Type B pancreatic cell (in vitro differentiated cells): ENCODE results near the gene CARMIL3. TPM values are rescaled to one million over a fixed set of nuclear protein-coding genes. Genes with fewer than 3 reads are reported as not detected.

Experiments used
- DNase-seq: peaks from one replicate; pipeline ENCODE4 v3.0.0; 2021; ENCODE audit warnings: mixed read lengths; ENCODE audit not compliant: unreplicated experiment; ENCODE audit errors: extremely low spot score
- H3K27ac Mint-ChIP-seq: 2 replicates; pipeline ENCODE4 v1.8.0; 2021; ENCODE audit warnings: mild to moderate bottlenecking, mixed read lengths
- H3K27me3 Mint-ChIP-seq: 2 replicates; pipeline ENCODE4 v1.8.0; 2021; ENCODE audit warnings: mixed read lengths
- H3K36me3 Mint-ChIP-seq: 2 replicates; pipeline ENCODE4 v1.8.0; 2021; ENCODE audit warnings: mixed read lengths
- H3K4me1 Mint-ChIP-seq: one replicate; pipeline ENCODE4 v1.8.0; 2021; ENCODE audit warnings: mixed read lengths; ENCODE audit not compliant: unreplicated experiment
- H3K4me3 Mint-ChIP-seq: 2 replicates; pipeline ENCODE4 v1.8.0; 2021; ENCODE audit warnings: mild to moderate bottlenecking, mixed read lengths
- H3K9me3 Mint-ChIP-seq: 2 replicates; pipeline ENCODE4 v1.8.0; 2021; ENCODE audit warnings: mixed read lengths
- total RNA-seq: library from RNA; stranded (reverse); gene quantifications from 2 replicates; pipeline ENCODE4 v1.2.1, GENCODE V29; 2021; ENCODE audit warnings: low replicate concordance
- TF ChIP-seq, protein P1 (sequence below): fragments of 200-600 bp; sonication (generic); conservative IDR thresholded peaks from 2 replicates; pipeline ENCODE4 v1.5.0; 2021; ENCODE audit warnings: antibody characterized with exemption, mild to moderate bottlenecking

Gene CARMIL3
- total RNA-seq, 1 donor from 2014 or later, result 2.8 TPM

DNA sequence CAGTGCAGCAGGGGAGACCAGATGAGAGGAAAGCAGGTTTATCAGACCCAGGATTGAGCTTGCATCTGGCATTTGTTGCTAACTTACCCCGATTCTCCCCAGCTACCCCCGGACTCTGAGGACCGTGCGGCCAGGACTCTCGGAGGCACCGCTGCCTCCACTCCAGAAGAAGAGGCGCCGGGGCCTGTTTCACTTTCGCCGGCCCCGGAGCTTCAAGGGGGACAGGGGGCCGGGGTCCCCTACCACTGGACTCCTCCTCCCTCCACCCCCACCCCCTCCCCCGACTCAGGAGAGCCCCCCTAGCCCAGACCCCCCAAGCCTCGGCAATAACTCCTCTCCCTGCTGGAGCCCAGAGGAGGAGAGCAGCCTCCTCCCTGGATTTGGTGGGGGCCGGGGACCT, 13.0 kb downstream of the CARMIL3 start:
- H3K4me1 Mint-ChIP-seq, result no peaks in the 10 kb centered on the region
- peaks cover 4% of the 10 kb centered on the region for H3K27me3 Mint-ChIP-seq
- TF ChIP-seq, protein P1, sequence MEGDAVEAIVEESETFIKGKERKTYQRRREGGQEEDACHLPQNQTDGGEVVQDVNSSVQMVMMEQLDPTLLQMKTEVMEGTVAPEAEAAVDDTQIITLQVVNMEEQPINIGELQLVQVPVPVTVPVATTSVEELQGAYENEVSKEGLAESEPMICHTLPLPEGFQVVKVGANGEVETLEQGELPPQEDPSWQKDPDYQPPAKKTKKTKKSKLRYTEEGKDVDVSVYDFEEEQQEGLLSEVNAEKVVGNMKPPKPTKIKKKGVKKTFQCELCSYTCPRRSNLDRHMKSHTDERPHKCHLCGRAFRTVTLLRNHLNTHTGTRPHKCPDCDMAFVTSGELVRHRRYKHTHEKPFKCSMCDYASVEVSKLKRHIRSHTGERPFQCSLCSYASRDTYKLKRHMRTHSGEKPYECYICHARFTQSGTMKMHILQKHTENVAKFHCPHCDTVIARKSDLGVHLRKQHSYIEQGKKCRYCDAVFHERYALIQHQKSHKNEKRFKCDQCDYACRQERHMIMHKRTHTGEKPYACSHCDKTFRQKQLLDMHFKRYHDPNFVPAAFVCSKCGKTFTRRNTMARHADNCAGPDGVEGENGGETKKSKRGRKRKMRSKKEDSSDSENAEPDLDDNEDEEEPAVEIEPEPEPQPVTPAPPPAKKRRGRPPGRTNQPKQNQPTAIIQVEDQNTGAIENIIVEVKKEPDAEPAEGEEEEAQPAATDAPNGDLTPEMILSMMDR, result no peak
- H3K36me3 Mint-ChIP-seq, result no peaks in the 10 kb centered on the region
- H3K9me3 Mint-ChIP-seq, result no peaks in the 10 kb centered on the region
- no peak for DNase-seq
- no peak overlapping the region for H3K4me3 Mint-ChIP-seq
- H3K27ac Mint-ChIP-seq, result no peak overlapping the region

GRCh38 chr14:24065408-24065807, 13.6 kb downstream of the CARMIL3 start:
- DNase-seq, result no peak
- Mint-ChIP-seq H3K9me3 (no peaks in the 10 kb centered on the region), H3K27ac (no peak overlapping the region), H3K27me3 (peaks cover 9% of the 10 kb centered on the region), H3K4me1 (no peaks in the 10 kb centered on the region), H3K4me3 (no peak overlapping the region), H3K36me3 (no peaks in the 10 kb centered on the region)
- TF ChIP-seq, protein P1, result no peak

- no peaks in the 10 kb centered on the region for H3K36me3 Mint-ChIP-seq
These were observed 14.8 kb downstream of the CARMIL3 start for GRCh38 chr14:24066496-24067132.

GRCh38 chr14:24067133-24068082, 15.6 kb downstream of the CARMIL3 start:
- no peak for DNase-seq
- Mint-ChIP-seq H3K36me3 (no peaks in the 10 kb centered on the region), H3K27ac (peak overlapping the region; percentile 18)

More at GRCh38 chr14:24066496-24067132, 14.8 kb downstream of the CARMIL3 start:
- Mint-ChIP-seq H3K9me3 (no peaks in the 10 kb centered on the region), H3K27ac (no peak overlapping the region), H3K4me3 (no peak overlapping the region), H3K4me1 (no peaks in the 10 kb centered on the region), H3K27me3 (peaks cover 17% of the 10 kb centered on the region)
- DNase-seq, result no peak
- TF ChIP-seq, protein P1, result no peak

DNA sequence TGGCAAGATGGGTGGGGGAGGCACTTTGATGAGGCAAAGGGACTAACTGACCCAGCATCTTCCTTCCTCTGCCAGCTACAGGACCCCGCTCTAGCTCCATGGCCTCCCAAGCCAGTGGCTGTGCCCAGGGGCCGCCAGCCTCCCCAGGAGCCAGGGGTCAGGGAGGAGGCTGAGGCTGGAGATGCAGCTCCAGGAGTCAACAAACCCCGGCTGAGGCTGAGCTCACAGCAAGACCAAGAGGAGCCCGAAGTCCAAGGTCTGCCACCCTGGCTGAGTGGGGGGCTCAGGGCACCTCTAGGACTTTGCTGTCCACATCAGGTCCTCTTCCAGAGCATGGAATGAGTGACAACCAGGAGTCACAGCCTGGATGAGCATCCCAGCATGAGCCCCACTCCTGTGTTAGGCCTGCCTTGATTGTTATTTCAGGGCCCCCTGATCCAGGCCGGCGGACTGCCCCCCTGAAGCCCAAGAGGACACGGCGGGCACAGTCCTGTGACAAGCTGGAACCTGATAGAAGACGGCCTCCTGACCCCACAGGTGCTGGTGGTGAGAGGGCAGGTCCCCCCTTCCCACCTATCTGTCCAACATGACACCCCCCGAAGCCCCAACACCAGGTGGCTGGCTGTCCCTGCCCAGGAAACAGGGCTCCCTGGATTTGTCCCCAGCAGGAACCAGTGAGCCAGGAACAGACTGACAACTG, 17.1 kb downstream of the CARMIL3 start:
- H3K4me1 Mint-ChIP-seq, result no peaks in the 10 kb centered on the region
- DNase-seq, result no peak

More at GRCh38 chr14:24067133-24068082, 15.6 kb downstream of the CARMIL3 start:
- H3K4me3 Mint-ChIP-seq, result no peak overlapping the region
- no peaks in the 10 kb centered on the region for H3K9me3 Mint-ChIP-seq
- H3K27me3 Mint-ChIP-seq, result peaks cover 17% of the 10 kb centered on the region
- no peaks in the 10 kb centered on the region for H3K4me1 Mint-ChIP-seq
- TF ChIP-seq, protein P1, result no peak

More for the DNA sequence above, 17.1 kb downstream of the CARMIL3 start:
- Mint-ChIP-seq H3K4me3 (no peak overlapping the region), H3K27me3 (peaks cover 17% of the 10 kb centered on the region), H3K36me3 (no peaks in the 10 kb centered on the region), H3K9me3 (no peaks in the 10 kb centered on the region), H3K27ac (no peak overlapping the region)
- TF ChIP-seq, protein P1, result no peak
